ENCODE measurements around the gene YWHAB.
A peak's percentile ranks its signal among the peaks of the same experiment; 100 is the strongest.

YWHAB gene

DNA sequence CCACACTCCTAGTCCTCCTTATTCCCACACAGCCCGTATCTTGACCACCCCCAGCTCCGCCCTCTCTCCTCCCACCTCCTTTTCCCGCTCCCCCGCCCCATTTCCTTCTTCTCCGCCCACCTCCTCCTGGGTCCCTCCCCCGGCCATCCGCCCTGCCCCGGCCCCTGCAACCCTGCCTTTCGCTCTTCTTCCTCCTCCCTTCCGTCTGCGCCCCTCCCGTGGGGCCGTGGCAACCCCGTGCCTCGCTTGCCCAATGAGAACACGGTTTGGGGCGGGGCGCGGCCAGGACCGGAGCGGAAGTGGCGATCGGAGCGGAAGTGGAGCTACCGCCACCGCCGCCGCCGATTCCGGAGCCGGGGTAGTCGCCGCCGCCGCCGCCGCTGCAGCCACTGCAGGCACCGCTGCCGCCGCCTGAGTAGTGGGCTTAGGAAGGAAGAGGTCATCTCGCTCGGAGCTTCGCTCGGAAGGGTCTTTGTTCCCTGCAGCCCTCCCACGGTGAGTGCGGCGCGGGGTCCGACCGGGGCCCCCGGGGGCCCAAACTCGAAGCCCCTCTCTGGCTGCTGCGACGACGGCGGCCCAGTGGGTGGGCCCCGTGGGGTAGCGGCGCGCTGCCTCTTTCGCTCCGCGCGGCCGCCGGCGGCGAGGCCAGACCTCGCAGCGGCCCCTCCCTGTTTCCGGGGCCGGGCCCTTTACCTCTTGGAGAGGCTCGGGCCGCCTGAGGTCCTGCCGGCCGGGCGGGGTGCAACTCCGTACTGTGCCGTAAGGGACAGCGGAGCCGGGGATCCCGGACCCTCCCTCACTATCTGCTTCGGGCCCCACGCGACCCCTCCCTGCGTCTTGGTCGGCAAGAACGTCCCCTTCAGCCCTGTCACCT is at the start of gene YWHAB:
Gene YWHAB (plus strand): TSS at position 314 of the 874 bp plus-strand sequence. CDS start 15,829 bp downstream, outside the sequence.
- Histone ChIP-seq H4K20me1 (ENCODE audit: insufficient read depth, low read length) (no peaks in the 10 kb centered on the region), H3K9ac (ENCODE audit: low read length) (peak within 1 kb of the TSS; percentile 95), H2AFZ (ENCODE audit: low read length) (peak within 1 kb of the TSS; percentile 85; the same call in 1 of the 2 replicates), H3K9me3 (ENCODE audit: low read length) (no peaks in the 10 kb centered on the region), H3K36me3 (ENCODE audit: insufficient read depth, low read length) (peaks cover 25% of the 10 kb centered on the region), H3K27me3 (ENCODE audit: insufficient read depth, low read length) (no peaks in the 10 kb centered on the region), H3K4me2 (ENCODE audit: low read length) (peak within 1 kb of the TSS; percentile 92), H3K4me3 (ENCODE audit: low read depth, low read length, poor library complexity, severe bottlenecking) (peak within 1 kb of the TSS; percentile 99), H3K9me2 (ENCODE audit: low read depth, low read length) (no peaks in the 10 kb centered on the region), H3K4me1 (ENCODE audit: insufficient read depth, low read length, severe bottlenecking) (peaks cover 47% of the 10 kb centered on the region), H3K79me2 (ENCODE audit: insufficient read depth, low read length) (peaks cover 49% of the 10 kb centered on the region), H3F3A (ENCODE audit: insufficient read depth, low read length) (no peaks in the 10 kb centered on the region), H3K27ac (ENCODE audit: low read depth, low read length, poor library complexity, severe bottlenecking) (peak within 1 kb of the TSS; percentile 73)
- TF ChIP-seq, protein P1, sequence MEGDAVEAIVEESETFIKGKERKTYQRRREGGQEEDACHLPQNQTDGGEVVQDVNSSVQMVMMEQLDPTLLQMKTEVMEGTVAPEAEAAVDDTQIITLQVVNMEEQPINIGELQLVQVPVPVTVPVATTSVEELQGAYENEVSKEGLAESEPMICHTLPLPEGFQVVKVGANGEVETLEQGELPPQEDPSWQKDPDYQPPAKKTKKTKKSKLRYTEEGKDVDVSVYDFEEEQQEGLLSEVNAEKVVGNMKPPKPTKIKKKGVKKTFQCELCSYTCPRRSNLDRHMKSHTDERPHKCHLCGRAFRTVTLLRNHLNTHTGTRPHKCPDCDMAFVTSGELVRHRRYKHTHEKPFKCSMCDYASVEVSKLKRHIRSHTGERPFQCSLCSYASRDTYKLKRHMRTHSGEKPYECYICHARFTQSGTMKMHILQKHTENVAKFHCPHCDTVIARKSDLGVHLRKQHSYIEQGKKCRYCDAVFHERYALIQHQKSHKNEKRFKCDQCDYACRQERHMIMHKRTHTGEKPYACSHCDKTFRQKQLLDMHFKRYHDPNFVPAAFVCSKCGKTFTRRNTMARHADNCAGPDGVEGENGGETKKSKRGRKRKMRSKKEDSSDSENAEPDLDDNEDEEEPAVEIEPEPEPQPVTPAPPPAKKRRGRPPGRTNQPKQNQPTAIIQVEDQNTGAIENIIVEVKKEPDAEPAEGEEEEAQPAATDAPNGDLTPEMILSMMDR (IDR thresholded peaks at IDR 0.05; ENCODE audit: low read length) = no peak
- TF ChIP-seq EZH2 (IDR thresholded peaks at IDR 0.05; ENCODE audit: borderline replicate concordance, low read length) = no peak

DNA sequence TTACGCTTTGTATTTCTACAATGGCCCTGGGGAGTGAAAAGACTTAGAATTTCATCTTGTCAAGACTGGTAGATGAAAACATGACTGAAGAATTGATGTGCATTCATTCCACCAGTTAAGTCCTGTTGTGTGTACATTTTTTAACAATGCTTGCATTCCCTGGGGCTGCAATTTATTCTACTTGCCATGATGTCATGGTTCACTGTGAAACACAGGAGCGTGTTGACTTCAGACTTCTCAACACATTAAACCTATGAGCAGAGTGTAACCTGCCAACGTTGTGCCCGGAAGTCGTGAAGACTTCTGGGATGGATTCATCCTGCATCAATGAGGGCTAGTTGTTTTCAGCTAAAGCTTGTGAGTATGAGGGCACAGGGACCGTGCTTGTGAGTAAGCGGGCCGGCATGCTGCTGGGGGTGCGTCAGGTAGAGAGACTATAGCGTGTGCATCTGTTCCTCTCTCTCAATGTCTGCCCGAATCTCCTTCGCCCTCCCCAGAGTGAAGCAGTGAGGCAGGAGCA is 48.8 kb upstream of the YWHAB start:
- no peaks in the 10 kb centered on the region for H3F3A ChIP-seq (ENCODE audit: insufficient read depth, low read length)
- no peaks in the 10 kb centered on the region for H3K36me3 ChIP-seq (ENCODE audit: insufficient read depth, low read length)
- H3K79me2 ChIP-seq (ENCODE audit: insufficient read depth, low read length) = no peaks in the 10 kb centered on the region
- peaks cover 11% of the 10 kb centered on the region; the same call in 1 of the 2 replicates for H3K27me3 ChIP-seq (ENCODE audit: insufficient read depth, low read length)
- no peaks in the 10 kb centered on the region for H3K9me2 ChIP-seq (ENCODE audit: low read depth, low read length)
- no peak overlapping the region for H2AFZ ChIP-seq (ENCODE audit: low read length)
- H4K20me1 ChIP-seq (ENCODE audit: insufficient read depth, low read length) = no peaks in the 10 kb centered on the region
- no peaks in the 10 kb centered on the region for H3K9me3 ChIP-seq (ENCODE audit: low read length)
- no peak overlapping the region for H3K9ac ChIP-seq (ENCODE audit: low read length)
- H3K4me3 ChIP-seq (ENCODE audit: low read depth, low read length, poor library complexity, severe bottlenecking) = no peak overlapping the region
- no peak overlapping the region for H3K4me2 ChIP-seq (ENCODE audit: low read length)
- no peaks in the 10 kb centered on the region for H3K4me1 ChIP-seq (ENCODE audit: insufficient read depth, low read length, severe bottlenecking)
- no peak for TF ChIP-seq EZH2 (IDR thresholded peaks at IDR 0.05; ENCODE audit: borderline replicate concordance, low read length)
- TF ChIP-seq, protein P1 (IDR thresholded peaks at IDR 0.05; ENCODE audit: low read length) = no peak
- H3K27ac ChIP-seq (ENCODE audit: low read depth, low read length, poor library complexity, severe bottlenecking) = no peak overlapping the region

DNA sequence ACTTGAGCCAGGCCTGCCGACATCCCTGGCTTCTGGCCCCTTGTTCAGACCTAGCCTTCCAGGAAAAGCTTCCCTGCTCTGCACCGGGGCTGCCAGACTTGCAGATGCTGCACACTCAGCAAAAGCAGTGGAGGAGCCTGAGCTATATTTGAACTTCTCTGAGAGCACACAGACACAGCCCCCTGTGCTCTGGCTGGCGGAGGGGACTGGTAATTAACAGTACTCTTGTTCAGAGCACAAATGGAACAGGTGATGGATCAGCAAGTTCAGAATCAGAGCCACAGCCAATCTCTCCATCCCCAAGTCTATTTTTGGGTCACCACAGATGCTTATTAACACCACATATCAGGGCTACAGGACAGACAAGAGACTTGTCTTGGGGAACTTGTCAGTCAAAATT is 47.6 kb upstream of the YWHAB start:
- Histone ChIP-seq H3K9me3 (ENCODE audit: low read length) (no peaks in the 10 kb centered on the region), H3F3A (ENCODE audit: insufficient read depth, low read length) (no peaks in the 10 kb centered on the region), H3K9me2 (ENCODE audit: low read depth, low read length) (no peaks in the 10 kb centered on the region), H3K9ac (ENCODE audit: low read length) (no peak overlapping the region), H2AFZ (ENCODE audit: low read length) (no peak overlapping the region), H3K4me2 (ENCODE audit: low read length) (no peak overlapping the region), H3K36me3 (ENCODE audit: insufficient read depth, low read length) (no peaks in the 10 kb centered on the region), H3K27ac (ENCODE audit: low read depth, low read length, poor library complexity, severe bottlenecking) (no peak overlapping the region), H3K4me1 (ENCODE audit: insufficient read depth, low read length, severe bottlenecking) (no peaks in the 10 kb centered on the region), H4K20me1 (ENCODE audit: insufficient read depth, low read length) (no peaks in the 10 kb centered on the region), H3K27me3 (ENCODE audit: insufficient read depth, low read length) (peaks cover 11% of the 10 kb centered on the region; the same call in 1 of the 2 replicates), H3K4me3 (ENCODE audit: low read depth, low read length, poor library complexity, severe bottlenecking) (no peak overlapping the region), H3K79me2 (ENCODE audit: insufficient read depth, low read length) (no peaks in the 10 kb centered on the region)
- TF ChIP-seq EZH2 (IDR thresholded peaks at IDR 0.05; ENCODE audit: borderline replicate concordance, low read length) = no peak

Data from OCI-LY1 (cell line).